ENCODE measurements around the gene VTI1A.
A peak's percentile ranks its signal among the peaks of the same experiment; 100 is the strongest.

VTI1A gene

GRCh38 chr10:112801748-112802147 is 354.7 kb downstream of the VTI1A start:
- Histone ChIP-seq H3K36me3 (ENCODE audit: insufficient read depth, low read length) (no peaks in the 10 kb centered on the region), H3K27ac (no peak overlapping the region), H3K9me3 (ENCODE audit: low read depth, low read length) (no peaks in the 10 kb centered on the region), H3K9ac (ENCODE audit: insufficient read length) (no peak overlapping the region), H3K4me3 (no peak overlapping the region)
- DNase-seq (ENCODE audit: low read depth, low spot score) = no peak
- TF ChIP-seq FOXP2 (optimal IDR thresholded peaks at IDR 0.05; ENCODE audit: control extremely low read depth, extremely low read length, insufficient read depth) (no peak), POLR2AphosphoS5 (IDR thresholded peaks at IDR 0.05; ENCODE audit: borderline replicate concordance, low read depth, low read length) (no peak), EZH2 (IDR thresholded peaks at IDR 0.05) (no peak)

GRCh38 chr10:112802411-112803022 is 355.5 kb downstream of the VTI1A start:
- Histone ChIP-seq H3K9ac (ENCODE audit: insufficient read length) (no peak overlapping the region), H3K27ac (no peak overlapping the region), H3K36me3 (ENCODE audit: insufficient read depth, low read length) (no peaks in the 10 kb centered on the region), H3K9me3 (ENCODE audit: low read depth, low read length) (no peaks in the 10 kb centered on the region), H3K4me3 (no peak overlapping the region)
- no peak for TF ChIP-seq POLR2AphosphoS5 (IDR thresholded peaks at IDR 0.05; ENCODE audit: borderline replicate concordance, low read depth, low read length)
- no peak for TF ChIP-seq EZH2 (IDR thresholded peaks at IDR 0.05)
- no peak for TF ChIP-seq FOXP2 (optimal IDR thresholded peaks at IDR 0.05; ENCODE audit: control extremely low read depth, extremely low read length, insufficient read depth)
- no peak for DNase-seq (ENCODE audit: low read depth, low spot score)

- no peaks in the 10 kb centered on the region for H3K9me3 ChIP-seq (ENCODE audit: low read depth, low read length)
- no peak for DNase-seq (ENCODE audit: low read depth, low spot score)
- H3K9ac ChIP-seq (ENCODE audit: insufficient read length) = no peak overlapping the region
- H3K4me3 ChIP-seq = no peak overlapping the region
- no peaks in the 10 kb centered on the region for H3K36me3 ChIP-seq (ENCODE audit: insufficient read depth, low read length)
- TF ChIP-seq EZH2 (IDR thresholded peaks at IDR 0.05) = no peak
- TF ChIP-seq FOXP2 (optimal IDR thresholded peaks at IDR 0.05; ENCODE audit: control extremely low read depth, extremely low read length, insufficient read depth) = no peak
- no peak for TF ChIP-seq POLR2AphosphoS5 (IDR thresholded peaks at IDR 0.05; ENCODE audit: borderline replicate concordance, low read depth, low read length)
- H3K27ac ChIP-seq = no peak overlapping the region
These were observed 357.0 kb downstream of the VTI1A start for GRCh38 chr10:112803961-112804401.

- Histone ChIP-seq H3K9ac (ENCODE audit: insufficient read length) (no peak overlapping the region), H3K27ac (no peak overlapping the region), H3K4me3 (no peak overlapping the region), H3K9me3 (ENCODE audit: low read depth, low read length) (no peaks in the 10 kb centered on the region), H3K36me3 (ENCODE audit: insufficient read depth, low read length) (no peaks in the 10 kb centered on the region)
- no peak for DNase-seq (ENCODE audit: low read depth, low spot score)
- no peak for TF ChIP-seq POLR2AphosphoS5 (IDR thresholded peaks at IDR 0.05; ENCODE audit: borderline replicate concordance, low read depth, low read length)
- TF ChIP-seq FOXP2 (optimal IDR thresholded peaks at IDR 0.05; ENCODE audit: control extremely low read depth, extremely low read length, insufficient read depth) = no peak
These were observed 358.2 kb downstream of the VTI1A start for GRCh38 chr10:112805254-112805590.

GRCh38 chr10:112805701-112806100 is 358.7 kb downstream of the VTI1A start:
- H3K36me3 ChIP-seq (ENCODE audit: insufficient read depth, low read length) = no peaks in the 10 kb centered on the region

GRCh38 chr10:112807013-112807412 is 360.0 kb downstream of the VTI1A start:
- Histone ChIP-seq H3K9ac (ENCODE audit: insufficient read length) (no peak overlapping the region), H3K36me3 (ENCODE audit: insufficient read depth, low read length) (no peaks in the 10 kb centered on the region), H3K9me3 (ENCODE audit: low read depth, low read length) (no peaks in the 10 kb centered on the region), H3K4me3 (no peak overlapping the region), H3K27ac (no peak overlapping the region)
- TF ChIP-seq POLR2AphosphoS5 (IDR thresholded peaks at IDR 0.05; ENCODE audit: borderline replicate concordance, low read depth, low read length) (no peak), EZH2 (IDR thresholded peaks at IDR 0.05) (no peak), FOXP2 (optimal IDR thresholded peaks at IDR 0.05; ENCODE audit: control extremely low read depth, extremely low read length, insufficient read depth) (no peak)
- DNase-seq (ENCODE audit: low read depth, low spot score) = no peak

More at GRCh38 chr10:112805701-112806100, 358.7 kb downstream of the VTI1A start:
- no peaks in the 10 kb centered on the region for H3K9me3 ChIP-seq (ENCODE audit: low read depth, low read length)
- H3K9ac ChIP-seq (ENCODE audit: insufficient read length) = no peak overlapping the region
- TF ChIP-seq POLR2AphosphoS5 (IDR thresholded peaks at IDR 0.05; ENCODE audit: borderline replicate concordance, low read depth, low read length) (no peak), EZH2 (IDR thresholded peaks at IDR 0.05) (no peak), FOXP2 (optimal IDR thresholded peaks at IDR 0.05; ENCODE audit: control extremely low read depth, extremely low read length, insufficient read depth) (no peak)
- no peak overlapping the region for H3K4me3 ChIP-seq
- H3K27ac ChIP-seq = no peak overlapping the region
- DNase-seq (ENCODE audit: low read depth, low spot score) = no peak

- Histone ChIP-seq H3K9me3 (ENCODE audit: low read depth, low read length) (no peaks in the 10 kb centered on the region), H3K9ac (ENCODE audit: insufficient read length) (no peak overlapping the region), H3K36me3 (ENCODE audit: insufficient read depth, low read length) (no peaks in the 10 kb centered on the region), H3K27ac (no peak overlapping the region), H3K4me3 (no peak overlapping the region)
- no peak for TF ChIP-seq POLR2AphosphoS5 (IDR thresholded peaks at IDR 0.05; ENCODE audit: borderline replicate concordance, low read depth, low read length)
- no peak for TF ChIP-seq FOXP2 (optimal IDR thresholded peaks at IDR 0.05; ENCODE audit: control extremely low read depth, extremely low read length, insufficient read depth)
- TF ChIP-seq EZH2 (IDR thresholded peaks at IDR 0.05) = no peak
- DNase-seq (ENCODE audit: low read depth, low spot score) = no peak
These were observed 362.7 kb downstream of the VTI1A start for GRCh38 chr10:112809736-112810135.

GRCh38 chr10:112810711-112811151 is 363.7 kb downstream of the VTI1A start:
- Histone ChIP-seq H3K9ac (ENCODE audit: insufficient read length) (no peak overlapping the region), H3K36me3 (ENCODE audit: insufficient read depth, low read length) (no peaks in the 10 kb centered on the region), H3K9me3 (ENCODE audit: low read depth, low read length) (no peaks in the 10 kb centered on the region), H3K4me3 (no peak overlapping the region), H3K27ac (peak overlapping the region; percentile 90; the same call in 1 of the 2 replicates)
- no peak for TF ChIP-seq FOXP2 (optimal IDR thresholded peaks at IDR 0.05; ENCODE audit: control extremely low read depth, extremely low read length, insufficient read depth)
- TF ChIP-seq POLR2AphosphoS5 (IDR thresholded peaks at IDR 0.05; ENCODE audit: borderline replicate concordance, low read depth, low read length) = no peak
- no peak for TF ChIP-seq EZH2 (IDR thresholded peaks at IDR 0.05)
- no peak for DNase-seq (ENCODE audit: low read depth, low spot score)

All from SK-N-MC (cell line).